ENCODE results near the gene BMI1.
"Not testable (repeated sequence)": the region's sequence is repeated elsewhere in the genome, so short reads cannot be mapped to it uniquely, and the experiment has no call there.

- TF ChIP-seq CTCF, POLR2A (IDR thresholded peaks at IDR 0.05): not testable (repeated sequence)
These were observed 36.9 kb downstream of the BMI1 start for GRCh38 chr10:22357770-22358169.

Measured in Peyer's patch (tissue), 4 donors.